Putamen (tissue), 1 donor: ENCODE data around the gene TRAPPC3.
"Not testable (repeated sequence)": the region's sequence is repeated elsewhere in the genome, so short reads cannot be mapped to it uniquely, and the experiment has no call there.

ENCODE experiments used
- DNase-seq: peaks from one replicate; pipeline ENCODE4 v3.0.0-alpha.2; 2016; ENCODE audit warnings: low spot score

The TRAPPC3 gene

GRCh38 chr1:36149237-36149972, at the start of gene TRAPPC3:
Gene TRAPPC3 (minus strand): TSS chr1:36149486. CDS start chr1:36149378, 108 bp downstream.
- peak; percentile 100 for DNase-seq

GRCh38 chr1:36198641-36199040, 49.4 kb upstream of the TRAPPC3 start:
- no peak for DNase-seq

DNA sequence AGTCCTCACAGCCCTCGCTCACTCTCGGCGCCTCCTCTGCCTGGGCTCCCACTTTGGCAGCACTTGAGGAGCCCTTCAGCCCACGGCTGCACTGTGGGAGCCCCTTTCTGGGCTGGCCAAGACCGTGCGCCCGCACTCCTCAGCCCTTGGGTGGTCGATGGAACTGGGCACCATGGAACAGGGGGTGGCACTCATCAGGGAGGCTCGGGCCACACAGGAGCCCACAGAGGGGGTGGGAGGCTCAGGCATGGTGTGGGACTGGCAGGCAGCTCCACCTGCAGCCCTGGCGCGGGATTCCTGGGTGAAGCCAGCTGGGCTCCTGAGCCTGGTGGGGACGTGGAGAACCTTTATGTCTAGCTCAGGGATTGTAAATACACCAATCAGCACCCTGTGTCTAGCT, 47.5 kb upstream of the TRAPPC3 start:
- DNase-seq, result not testable (repeated sequence)

DNA sequence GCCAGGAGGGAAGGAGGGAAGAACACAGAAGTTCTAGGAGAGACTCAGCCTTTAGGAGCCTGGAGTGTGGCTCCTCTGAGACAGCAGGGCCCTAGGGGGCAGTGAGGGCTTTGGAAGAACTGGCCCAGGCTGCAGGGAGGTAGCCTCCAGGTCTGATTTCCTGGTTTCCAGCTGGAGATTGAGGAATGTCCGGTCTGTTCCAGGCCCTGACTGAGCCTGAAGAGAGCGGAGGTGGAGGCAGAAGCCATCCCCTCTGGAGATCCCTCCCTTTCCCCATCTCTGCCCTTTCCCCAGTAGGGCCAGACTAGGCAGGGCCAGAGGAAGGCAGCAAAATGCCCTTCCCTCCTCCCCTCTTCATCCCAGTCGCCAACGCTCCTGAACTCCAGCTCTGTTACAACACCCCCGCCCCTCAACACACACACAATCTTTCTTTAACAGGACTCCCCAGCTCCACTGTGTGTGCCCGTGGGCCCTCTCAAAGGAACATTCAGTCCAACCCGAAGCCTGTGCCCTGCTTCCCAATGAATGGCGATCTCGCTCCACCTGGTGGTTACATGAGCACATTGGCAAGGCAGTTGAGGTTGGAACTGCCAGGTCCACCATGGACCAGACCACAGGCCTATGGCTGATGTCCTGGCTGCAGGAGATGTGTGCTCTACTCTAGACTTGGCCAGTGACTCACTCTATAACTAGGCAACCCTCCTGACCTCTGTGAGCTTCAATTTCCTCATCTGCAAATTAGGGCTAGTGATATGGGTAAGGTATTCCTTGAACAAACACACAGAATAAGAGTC, 38.7 kb upstream of the TRAPPC3 start:
- peak; percentile 88 for DNase-seq

- no peak for DNase-seq
Measured at GRCh38 chr1:36183309-36183856, 34.1 kb upstream of the TRAPPC3 start.

- no peak for DNase-seq
Measured at GRCh38 chr1:36182734-36183133, 33.4 kb upstream of the TRAPPC3 start.

- DNase-seq, result no peak
Measured at GRCh38 chr1:36179220-36179600, 29.9 kb upstream of the TRAPPC3 start.

GRCh38 chr1:36178471-36179219, 29.4 kb upstream of the TRAPPC3 start:
- DNase-seq, result no peak

DNA sequence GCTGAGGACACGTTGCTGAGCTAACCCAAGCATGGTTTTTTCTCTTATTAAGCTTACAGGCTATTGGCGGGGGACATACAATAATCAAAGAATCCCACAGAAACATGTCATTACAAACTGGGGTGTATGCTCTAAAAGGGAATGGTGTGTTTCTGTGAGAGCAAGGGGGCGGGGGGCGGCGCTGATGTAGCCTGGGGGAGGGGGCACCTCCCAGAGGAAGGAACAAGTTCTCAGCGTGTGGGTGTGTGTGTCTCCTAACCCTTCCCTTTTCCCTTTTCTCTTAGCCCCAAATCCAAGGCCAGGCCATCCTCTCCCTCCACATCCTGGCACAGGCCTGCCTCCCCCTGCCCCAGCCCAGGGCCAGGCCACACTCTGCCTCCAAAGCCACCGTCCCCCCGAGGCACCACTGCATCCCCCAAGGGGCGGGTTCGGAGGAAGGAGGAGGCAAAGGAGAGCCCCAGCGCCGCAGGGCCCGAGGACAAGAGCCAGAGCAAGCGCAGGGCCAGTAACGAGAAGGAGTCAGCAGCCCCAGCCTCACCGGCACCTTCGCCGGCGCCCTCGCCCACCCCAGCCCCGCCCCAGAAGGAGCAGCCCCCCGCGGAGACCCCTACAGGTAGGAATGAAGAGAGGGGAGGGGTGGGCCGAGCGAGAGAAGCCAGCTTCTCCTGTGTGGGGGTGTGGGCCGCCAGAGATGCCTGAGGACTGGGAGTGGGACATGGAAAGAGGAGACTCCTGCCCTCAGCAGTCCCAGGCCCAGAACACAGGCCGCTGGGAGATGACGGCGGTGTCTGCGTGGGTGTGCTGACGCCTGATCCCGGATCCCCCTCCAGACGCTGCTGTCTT, 28.5 kb upstream of the TRAPPC3 start:
- DNase-seq, result no peak

- DNase-seq, result no peak
Measured at GRCh38 chr1:36176106-36176949, 27.0 kb upstream of the TRAPPC3 start.

GRCh38 chr1:36175137-36176095, 26.1 kb upstream of the TRAPPC3 start:
- DNase-seq, result no peak

- no peak for DNase-seq
Measured at GRCh38 chr1:36174713-36175112, 25.4 kb upstream of the TRAPPC3 start.

GRCh38 chr1:36172983-36173382, 23.7 kb upstream of the TRAPPC3 start:
- peak; percentile 64 for DNase-seq

GRCh38 chr1:36172017-36172747, 22.9 kb upstream of the TRAPPC3 start:
- DNase-seq, result no peak

GRCh38 chr1:36170643-36171412, 21.5 kb upstream of the TRAPPC3 start:
- no peak for DNase-seq

DNA sequence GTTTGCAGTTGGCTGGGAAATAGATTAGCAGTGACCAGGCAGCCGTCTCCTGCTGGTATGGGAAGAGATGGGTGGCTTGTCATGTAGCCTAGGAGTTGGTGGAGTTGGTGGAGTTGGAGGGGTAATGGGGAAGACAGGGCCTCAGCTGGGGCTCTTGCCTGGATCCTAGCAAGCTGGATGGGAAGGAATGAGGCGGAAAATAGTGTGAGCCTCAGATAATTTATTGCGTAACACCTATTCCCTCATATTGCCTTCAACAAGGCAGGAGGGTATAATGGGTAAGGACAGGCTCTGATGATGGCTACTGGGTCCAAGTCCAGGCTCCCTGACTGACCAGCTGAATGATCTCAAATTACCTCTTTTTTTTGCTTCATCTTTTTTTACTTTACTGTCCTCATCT, 19.2 kb upstream of the TRAPPC3 start:
- DNase-seq, result no peak

DNA sequence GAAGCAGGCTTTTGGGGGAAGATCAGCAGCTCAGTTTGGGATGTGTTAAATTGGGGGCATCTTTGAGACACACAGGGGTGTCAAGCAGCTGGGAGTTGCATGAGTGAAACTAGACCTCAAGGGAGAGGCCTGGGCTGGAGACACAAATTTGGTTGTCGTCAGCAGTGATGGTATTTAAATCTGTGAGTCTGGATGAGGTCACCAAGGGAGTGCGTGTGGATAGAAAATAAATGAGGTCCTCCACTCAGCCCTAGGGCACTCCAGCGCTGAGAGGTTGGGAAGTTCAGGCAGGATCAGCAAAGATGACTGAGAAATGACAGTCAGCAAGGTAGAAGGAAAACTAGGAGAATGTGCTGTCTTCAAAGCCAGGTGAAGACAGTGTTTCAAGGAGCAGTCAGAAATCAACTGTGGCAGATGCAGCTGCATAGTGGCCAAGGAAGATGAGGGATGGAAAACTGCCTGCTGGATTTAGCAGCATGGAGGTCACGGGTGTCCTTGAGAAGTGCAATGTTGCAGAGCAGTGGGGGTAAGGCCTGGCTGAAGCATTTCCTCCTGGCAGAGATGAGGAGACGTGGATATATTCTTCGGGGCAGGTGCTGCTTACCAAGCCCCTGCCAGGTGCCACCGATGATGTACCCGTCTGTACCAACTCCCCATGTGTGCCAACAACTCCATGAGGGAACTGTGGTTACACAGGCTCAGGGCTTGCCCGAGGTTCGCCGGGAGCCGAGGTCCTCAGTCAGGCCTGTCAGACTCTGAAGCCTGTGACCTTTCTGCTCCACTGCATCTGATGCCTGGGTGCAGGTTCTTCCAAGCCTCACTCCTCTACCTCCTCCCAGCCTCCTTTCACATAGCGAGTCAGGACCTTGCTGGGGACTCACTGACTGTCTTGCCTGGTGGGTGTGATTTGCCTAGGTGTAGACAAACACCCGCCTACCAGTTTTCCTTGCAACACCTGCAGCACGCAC, 17.9 kb upstream of the TRAPPC3 start:
- no peak for DNase-seq
